GM21390 (cell line): ENCODE measurements around the gene GIMD1.

Experiments used
- ATAC-seq: cut with Tn5 transposase; IDR thresholded peaks from one replicate; pipeline ENCODE4 v1.9.1; 2021; ENCODE audit not compliant: unreplicated experiment

GIMD1 gene

GRCh38 chr4:106315968-106316772 lies 52.4 kb downstream of the GIMD1 start, which contains the start of the genes AIMP1 and TBCK:
TSS of gene AIMP1 (plus strand) at chr4:106316550. CDS start at chr4:106325010, 8,460 bp downstream.
TSS of gene TBCK (minus strand) at chr4:106316209. CDS start at chr4:106308960, 7,249 bp downstream.
- peak; percentile 86 for ATAC-seq

- ATAC-seq, result peak; percentile 27
Measured at GRCh38 chr4:106315476-106315967, 53.1 kb downstream of the GIMD1 start.

- ATAC-seq, result no peak
Measured at GRCh38 chr4:106314960-106315359, 53.6 kb downstream of the GIMD1 start.

- ATAC-seq, result no peak
Measured at GRCh38 chr4:106312997-106313522, 55.5 kb downstream of the GIMD1 start.

- no peak for ATAC-seq
Measured at GRCh38 chr4:106312377-106312776, 56.2 kb downstream of the GIMD1 start.
